Left colon (tissue), 2 donors: Measurements from ENCODE around the gene LYL1. TPM values are rescaled to one million over a fixed set of nuclear protein-coding genes. Genes with fewer than 3 reads are reported as not detected.

Source experiments
- ATAC-seq: fragments of 200-7000 bp; cut with Tn5 transposase; one replicate; pipeline ENCODE4 v1.9.1; 2020; ENCODE audit warnings: mild to moderate bottlenecking, moderate library complexity
- DNase-seq, 2 donors: peaks; one replicate each; pipeline ENCODE4 v3.0.0-alpha.2; 2020
- intact Hi-C, 2 donors: fragments of 100-400 bp; cut with DNase I in 1 of 2; cut with micrococcal nuclease in 1 of 2; formaldehyde crosslinking; loops; one replicate each; pipeline versions ENCODE4 v1.11.2 to v1.14.0; 2022; cut with DNase I, micrococcal nuclease
- total RNA-seq, 2 donors: library from RNA; stranded (reverse); fragmentation: NEBNext Ultra II Directional; extraction: Animal tissue kit (Norgen Biotek cat#: 25700); gene quantifications; one replicate each; pipeline ENCODE4 v1.2.1, GENCODE V29; 2021
- donor health status: DM: no; HTN: no; CAD: no.
- donor health status: DM: yes; HTN: yes; CAD: no.

Gene LYL1
- total RNA-seq, 2 donors from 2014 or later = 2.0 to 4.5 TPM

DNA sequence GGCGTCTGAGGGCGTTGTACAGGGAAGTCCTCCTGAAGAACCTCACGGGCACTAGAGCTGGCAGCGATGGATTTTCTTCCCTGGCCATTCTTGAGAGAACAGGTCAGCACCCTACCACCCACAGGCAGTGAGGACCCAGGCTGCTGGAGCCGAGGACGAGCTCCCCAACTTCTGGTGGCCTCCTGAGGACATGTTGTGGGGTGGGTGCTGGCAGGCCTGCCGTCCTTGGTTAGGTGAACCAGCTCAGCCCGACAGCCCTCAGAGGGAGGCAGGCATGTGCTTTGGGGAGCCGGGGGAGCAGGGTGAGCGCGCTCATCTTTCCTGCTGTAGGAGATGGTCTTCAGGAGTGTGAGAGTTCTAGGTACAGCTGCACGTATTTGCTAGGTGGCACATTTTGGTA, 15.4 kb downstream of the LYL1 start:
- ATAC-seq (no peak), DNase-seq (no peak)
- intact Hi-C loops = no loop called here

DNA sequence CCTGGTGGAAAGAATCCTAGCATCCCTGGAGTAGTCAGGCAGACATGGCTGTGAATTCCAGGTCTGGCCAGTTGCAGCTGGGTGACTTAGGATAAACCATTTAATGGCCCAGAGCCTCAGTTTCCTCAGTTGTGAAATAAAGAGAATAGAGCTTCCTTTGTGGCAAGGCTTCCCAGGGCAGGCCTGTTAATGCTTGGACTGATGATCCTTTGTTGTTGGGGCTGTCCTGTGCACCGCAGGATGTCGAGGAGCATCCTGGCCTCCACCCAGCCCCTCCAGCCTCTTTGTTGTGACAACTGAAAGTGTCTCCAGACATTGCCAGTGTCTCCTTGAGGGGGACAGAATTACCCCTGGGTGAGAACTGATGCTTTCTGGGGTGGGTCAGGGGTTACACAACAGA, 16.3 kb downstream of the LYL1 start:
- no peak for DNase-seq
- no peak for ATAC-seq
- intact Hi-C loops = no loop called here

DNA sequence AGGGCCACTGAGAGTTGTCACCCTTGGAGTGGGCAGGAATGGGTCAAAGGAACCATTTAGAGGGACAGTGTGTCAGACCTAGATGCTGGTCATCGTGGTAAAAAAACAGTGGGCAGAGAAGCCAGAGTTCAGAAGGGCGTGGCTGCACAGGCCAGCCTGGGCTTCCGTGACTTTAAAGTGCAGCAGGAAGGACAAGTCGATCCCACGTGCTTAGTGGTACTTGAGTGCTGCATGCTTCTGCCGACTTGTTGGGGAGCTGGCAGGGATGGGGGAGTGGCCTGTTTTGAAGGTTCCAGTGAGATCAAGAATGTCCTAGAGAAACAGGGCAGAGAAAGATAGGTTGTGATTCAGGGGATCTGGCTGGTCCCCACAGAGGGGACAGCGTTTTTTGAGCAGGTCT, 17.0 kb downstream of the LYL1 start:
- intact Hi-C loops = no loop called here
- DNase-seq = no peak
- peak; percentile 67 for ATAC-seq

DNA sequence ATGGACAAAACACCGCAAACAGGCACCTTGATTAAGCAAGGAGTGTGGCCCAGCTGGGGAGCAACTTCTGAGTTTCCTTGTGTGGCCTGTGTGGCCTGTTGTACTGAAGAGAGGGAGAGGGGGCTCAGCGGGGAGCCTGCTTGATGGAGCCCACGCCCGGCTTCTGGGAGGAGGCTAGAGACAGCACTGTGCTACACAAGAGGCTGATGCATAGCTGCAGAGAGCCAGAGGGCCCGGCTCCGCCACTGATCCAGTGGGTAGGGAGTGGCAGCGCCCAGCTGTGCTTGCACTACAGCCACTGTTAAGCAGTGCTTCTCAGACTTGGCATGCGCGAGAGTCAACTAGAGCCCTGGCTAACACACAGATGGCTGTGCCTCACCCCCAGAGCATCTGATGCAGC, 19.0 kb downstream of the LYL1 start:
- ATAC-seq (no peak), DNase-seq (no peak)
- intact Hi-C loops = no loop called here

DNA sequence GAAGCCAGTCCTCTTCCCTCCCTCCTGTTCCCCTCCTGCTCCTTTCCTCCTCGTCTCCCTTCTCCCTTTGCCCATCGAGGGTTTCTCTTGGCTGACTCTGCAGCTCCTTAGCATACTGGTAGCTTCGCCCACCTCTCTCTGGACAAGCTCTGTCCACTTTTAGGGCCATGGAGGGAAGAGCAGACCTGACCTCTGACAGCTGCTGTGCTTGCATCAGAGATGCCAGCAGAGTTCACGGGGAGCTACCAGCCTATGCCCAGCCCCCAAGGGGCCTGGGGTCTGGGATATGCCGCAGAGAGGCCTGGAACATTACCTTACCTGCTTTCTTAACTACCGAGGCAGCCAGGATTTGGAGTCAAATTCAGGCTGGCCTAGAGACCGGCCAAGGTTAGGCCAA, 19.7 kb downstream of the LYL1 start:
- DNase-seq = no peak
- no peak for ATAC-seq
- intact Hi-C loops = no loop called here

DNA sequence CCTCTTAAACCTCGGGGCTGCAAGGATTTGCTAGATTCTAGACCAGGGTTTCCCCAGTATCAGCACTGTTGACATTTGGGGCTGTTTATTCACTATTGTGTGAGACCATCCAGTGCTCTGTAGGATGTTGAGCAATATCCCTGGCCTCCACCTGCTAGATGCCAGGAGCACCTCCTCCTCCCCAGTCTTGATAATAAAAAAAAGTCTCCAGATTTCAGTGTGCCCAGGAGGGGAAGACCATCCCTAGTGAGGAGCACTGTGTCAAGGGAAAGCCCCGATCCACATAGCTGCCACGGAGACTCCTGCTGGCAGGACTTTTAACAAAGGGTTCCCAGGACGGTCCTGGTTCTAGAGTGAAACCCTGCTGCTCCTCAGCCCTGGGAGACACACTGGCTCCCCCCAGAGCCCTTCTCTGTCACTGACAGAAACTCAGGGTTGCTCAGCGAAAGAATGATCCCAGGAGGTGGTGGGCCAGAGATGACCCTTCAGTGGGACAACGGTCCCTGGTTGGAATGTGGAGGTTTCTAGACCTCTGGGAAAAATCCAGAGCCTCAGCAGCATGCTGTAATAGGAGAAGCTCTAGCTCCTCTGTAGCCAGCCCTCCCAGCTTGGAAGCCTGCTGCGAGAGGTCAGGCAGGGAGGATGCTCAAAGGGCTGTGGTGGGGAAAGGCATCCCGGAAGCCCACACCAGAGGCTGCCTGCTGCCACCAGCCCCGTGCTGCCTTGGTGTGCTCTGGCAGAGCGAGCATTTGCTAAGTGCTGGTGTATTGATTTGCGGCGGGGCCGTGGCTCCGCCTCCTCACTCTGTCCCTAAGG, 20.3 kb downstream of the LYL1 start:
- ATAC-seq (no peak), DNase-seq (no peak)
- intact Hi-C loops = no loop called here

DNA sequence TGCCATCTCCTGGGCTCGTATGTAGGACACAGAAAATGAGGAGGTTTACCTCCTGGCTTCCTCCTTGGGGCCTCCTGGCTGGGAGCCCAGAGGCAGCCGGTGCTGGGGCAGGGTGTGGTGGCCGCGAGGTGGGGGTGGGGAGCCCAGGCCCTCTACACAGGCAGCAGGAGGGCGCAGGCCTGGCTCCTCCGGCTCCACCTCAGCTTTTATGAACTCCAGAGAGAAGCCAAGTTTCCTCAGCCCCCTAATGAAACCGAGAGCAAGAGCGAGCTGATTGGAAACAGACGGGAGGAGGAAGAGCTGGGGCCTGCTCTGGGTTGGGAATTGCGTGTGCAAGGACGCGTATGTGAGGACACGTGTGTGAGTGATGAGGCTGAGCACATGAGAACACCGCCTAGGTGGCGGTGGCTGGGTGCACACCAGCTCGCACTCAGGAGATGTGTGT, 23.1 kb downstream of the LYL1 start:
- peak; percentile 84 to 85 for DNase-seq
- intact Hi-C loops = no loop called here
- peak; percentile 91 for ATAC-seq

DNA sequence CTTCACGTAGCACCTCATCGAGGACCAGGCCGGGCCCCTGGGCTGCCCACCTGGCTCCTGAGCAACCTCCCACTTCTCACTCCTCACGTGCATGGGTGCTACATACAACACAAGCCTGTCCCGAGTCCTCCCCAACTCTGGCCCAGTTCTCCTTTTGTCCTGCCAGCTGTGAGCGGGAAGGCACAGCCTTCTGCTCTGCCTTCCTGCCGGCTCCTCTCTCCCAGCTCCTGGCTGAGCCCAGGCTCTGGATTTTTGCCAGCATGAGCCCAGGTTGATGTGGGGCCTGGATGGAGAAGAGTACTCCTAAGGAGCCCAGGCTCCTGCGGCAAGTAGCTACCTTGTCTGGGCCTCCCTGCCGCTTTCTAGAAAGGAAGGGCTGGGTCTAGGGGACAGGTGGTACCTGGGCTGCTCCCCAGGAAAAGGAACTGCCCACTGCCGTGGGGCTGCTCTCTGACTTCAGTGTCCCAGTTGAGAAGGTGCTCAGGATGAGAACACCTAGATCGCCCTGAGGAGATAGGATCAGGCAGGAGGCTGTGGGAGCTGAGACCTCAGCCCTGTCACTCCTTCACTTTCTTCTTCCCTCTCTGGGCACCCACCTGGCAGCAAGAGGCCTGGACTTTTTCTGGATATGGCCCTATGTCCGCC, 23.6 kb downstream of the LYL1 start:
- peak; percentile 41 for ATAC-seq
- peak in 1 of 2 donors; percentile 58 for DNase-seq
- intact Hi-C loops = no loop called here

DNA sequence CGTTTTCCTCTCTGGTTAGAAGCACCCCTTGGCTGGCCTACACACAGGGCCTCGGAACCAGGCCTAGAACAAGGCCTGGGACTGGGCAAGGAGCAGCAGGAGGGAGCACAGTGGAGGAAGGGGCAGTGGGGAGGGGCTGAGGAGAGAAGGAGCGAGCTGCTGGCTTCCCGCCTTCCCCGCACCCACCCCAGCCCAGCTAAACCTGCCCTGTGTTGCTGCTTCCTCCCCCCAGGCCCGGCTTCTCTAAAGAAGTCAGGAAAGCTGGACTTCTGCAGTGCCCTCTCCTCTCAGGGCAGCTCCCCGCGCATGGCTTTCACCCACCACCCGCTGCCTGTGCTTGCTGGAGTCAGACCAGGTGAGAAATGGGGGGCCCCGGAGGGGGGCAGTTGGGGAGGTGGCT, 24.3 kb downstream of the LYL1 start:
- ATAC-seq (peak; percentile 1), DNase-seq (peak in 1 of 2 donors; percentile 18)
- intact Hi-C loops = no loop called here

DNA sequence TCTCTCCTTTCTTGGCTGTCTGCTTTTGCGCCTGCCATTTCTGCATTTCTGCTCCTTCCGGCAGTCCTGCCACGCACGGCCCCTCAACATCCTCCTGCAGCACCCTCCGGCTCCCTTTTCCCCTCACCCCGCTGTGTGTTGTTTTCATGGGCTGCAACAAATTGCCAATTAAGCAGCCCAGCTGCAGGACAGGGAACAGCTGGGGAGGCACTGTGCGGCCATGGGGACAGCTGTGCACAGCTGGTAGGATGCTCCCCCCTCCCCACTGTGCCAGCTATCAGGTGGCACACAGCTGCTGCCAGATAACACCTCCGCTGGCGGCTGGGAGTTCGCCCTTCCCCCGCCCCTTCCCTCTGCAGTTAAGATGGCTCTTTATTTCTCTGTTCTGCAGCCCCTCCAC, 25.4 kb downstream of the LYL1 start:
- DNase-seq (no peak), ATAC-seq (no peak)
- intact Hi-C loops = no loop called here

DNA sequence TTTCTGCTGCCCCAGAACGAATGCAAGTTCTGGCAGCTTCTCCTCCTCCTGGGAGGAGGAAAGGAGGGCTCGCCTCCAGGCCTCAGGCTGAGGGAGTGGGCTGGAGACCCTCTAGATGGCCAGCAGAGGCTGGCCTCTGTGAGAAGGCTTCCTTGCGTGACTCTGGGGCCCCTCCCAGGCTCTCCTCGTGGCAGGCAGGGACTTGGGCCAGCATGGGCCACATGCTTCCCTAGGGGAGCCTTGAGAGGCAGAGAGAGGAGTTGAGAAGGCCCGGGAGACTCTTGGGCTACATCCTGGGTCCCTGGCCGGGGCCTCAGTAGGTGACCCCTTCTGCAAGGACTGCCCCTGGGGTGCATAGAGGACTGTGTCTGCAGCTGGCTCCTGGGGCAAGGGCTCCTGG, 25.9 kb downstream of the LYL1 start:
- intact Hi-C loops = no loop called here
- DNase-seq (no peak), ATAC-seq (no peak)

DNA sequence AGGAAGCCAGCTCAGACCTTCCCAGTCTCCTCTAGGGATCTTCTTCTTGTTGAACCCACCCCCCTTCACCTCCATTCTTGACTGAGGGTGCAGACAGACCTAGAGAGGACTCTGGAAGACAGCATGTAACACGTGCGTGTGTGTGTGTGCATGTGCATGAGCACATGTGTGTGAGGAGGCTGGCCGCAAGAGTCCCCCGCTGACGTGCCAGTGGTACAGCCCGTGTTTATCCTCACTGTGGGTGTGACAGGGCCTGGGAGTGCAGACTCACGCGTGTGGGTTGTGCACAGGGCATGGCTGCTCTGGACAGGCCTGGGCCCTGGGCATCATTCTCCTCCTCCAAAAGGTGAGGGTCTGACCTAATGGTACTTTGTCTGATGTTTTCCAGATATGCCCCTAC, 26.3 kb downstream of the LYL1 start:
- ATAC-seq (no peak), DNase-seq (no peak)
- intact Hi-C loops = no loop called here

DNA sequence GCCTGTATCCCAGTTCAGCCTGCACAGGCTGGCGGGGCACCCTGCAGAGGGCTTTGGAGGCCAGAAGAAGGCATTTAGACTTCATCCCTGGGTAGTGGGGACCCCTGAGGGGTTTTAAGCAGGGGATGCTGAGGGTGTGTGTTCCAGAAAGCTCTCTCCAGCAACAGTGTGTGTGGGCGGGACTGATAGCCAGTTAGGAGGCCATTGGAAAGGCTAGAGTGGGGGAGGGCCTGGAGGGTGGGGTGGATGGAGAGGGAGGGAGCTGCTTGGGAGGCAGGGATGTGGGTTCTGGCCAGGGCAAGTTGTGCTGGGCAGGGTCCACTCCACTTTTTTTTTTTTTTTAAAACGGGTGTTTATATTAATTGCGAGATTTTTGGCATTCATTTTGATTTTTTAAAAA, 28.3 kb downstream of the LYL1 start:
- intact Hi-C loops = no loop called here
- DNase-seq (no peak), ATAC-seq (no peak)

DNA sequence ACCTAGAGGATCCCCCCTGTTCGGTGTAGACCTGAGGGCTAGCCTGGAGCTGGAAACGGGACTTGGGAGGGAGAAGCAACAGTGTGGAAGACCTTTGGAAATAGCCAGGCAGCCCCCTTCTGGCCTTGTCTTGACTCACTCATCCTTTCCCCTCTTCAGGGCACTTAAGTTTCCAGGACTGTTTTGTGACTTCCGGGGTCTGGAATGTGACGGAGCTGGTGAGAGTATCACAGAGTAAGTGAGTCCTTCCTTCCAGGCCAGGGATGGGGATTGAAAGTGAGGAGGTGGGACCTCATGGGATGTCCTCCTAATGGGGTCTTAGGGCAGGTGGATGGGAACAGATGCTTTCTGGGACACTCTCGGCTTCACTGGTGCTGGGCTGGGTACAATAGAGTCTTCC, 29.4 kb downstream of the LYL1 start:
- ATAC-seq = no peak
- intact Hi-C loops = no loop called here
- DNase-seq = no peak

DNA sequence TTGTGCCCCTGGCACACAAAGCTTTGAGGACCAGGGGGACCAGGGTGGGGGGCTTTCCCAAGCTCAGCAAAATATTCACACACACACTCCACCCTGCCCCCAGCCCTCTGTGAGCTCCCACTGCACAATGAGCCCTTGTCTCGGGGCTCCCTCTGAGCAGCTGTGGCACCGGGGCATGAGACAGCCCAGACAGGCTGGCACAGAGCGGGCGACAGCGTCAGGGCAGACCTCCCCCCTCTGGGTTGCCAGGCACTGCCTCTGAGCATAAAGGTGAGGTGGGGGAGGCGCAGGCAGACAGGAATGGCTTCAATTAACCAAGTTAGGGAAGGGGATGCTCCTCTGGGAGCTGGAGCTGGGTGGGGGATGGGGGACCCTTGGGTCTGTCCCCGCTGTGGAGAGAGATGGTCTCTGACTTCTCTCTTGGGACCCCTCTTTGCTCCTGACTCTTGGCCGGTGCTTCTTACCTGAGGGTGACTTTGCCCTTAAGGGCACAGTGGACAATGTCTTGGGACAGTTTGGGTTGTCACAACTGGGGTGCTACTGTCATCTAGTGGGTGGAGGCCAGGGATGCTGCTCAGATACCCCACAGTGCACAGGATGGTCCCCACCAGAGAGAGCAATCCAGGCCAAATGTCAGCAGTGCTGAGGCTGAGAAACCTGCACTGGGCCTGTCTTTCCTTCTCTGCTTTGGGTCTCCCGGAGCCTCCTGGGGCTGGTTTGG, 30.3 kb downstream of the LYL1 start:
- no peak for ATAC-seq
- intact Hi-C loops = no loop called here
- DNase-seq = no peak

DNA sequence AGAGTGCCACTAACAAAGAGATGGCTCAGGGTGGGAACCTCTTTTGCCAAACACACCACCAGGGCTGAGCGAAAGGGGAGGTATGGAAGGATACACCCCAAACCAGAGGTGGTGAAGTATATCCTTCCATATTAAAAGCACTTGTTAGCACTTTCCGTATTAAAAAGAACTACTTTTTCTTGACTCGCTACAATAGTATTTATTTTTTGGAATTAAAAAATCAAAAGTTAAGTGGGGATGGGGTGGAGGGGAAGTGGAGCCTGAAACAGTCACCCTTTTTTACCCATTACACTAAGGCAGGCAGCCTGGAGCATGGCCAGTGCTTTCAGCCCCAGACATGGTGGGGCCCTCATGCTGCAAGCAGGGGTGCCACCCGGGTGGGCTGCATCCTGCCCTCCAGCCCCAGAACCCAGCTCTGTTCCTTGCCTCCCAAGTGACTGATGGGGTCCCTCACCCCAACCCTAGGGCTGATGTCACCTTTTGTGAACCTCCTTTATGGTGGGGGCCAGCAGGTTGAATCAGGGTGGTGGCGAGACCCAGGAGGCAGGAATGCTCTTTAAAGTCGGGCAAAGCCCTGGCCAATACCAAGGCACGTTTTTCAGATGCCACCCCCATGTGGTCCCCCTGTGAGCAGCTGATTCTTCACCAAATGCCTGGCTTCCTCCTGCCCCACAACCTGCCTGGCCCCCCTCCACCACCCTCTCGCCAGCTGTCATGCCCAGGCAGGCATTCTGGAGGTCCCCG, 31.0 kb downstream of the LYL1 start:
- intact Hi-C loops = no loop called here
- no peak for ATAC-seq

DNA sequence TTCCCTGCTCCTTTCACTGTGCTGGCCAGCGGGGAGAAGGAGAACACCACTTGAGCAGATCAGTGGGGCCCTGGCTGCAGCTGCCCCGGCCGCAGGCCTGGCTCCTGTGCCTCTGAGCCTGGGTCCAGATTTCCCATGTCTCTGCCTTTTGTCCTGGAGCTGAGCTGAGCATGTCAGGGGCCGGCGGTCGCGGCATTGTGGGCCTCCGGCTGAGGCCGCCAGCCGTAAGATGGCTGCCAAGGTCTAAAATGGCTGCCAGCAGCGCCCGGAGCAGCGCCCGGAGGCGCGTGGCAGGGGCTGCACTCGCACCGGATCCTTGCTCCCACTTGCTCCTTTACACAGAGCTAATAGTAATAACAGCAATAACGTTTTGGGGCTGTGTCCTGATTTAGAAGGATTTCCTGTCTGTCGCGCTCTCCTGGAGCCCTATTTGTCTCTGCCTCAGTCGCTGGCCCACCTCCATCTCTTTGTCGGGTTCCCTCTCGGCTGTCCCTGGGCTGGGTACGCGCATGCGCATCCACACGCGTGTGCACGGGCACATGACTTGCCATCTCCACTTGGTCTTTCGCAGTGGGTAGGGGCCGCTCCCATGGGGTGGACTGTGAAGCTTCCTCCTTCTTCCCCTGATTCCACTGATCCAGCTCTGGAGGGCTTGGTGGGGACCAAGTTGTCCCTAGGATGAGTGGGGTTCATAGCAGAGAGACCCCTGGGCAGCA, 32.1 kb downstream of the LYL1 start:
- ATAC-seq = no peak
- intact Hi-C loops = no loop called here
- no peak for DNase-seq

More for the DNA sequence above, 31.0 kb downstream of the LYL1 start:
- DNase-seq = no peak

DNA sequence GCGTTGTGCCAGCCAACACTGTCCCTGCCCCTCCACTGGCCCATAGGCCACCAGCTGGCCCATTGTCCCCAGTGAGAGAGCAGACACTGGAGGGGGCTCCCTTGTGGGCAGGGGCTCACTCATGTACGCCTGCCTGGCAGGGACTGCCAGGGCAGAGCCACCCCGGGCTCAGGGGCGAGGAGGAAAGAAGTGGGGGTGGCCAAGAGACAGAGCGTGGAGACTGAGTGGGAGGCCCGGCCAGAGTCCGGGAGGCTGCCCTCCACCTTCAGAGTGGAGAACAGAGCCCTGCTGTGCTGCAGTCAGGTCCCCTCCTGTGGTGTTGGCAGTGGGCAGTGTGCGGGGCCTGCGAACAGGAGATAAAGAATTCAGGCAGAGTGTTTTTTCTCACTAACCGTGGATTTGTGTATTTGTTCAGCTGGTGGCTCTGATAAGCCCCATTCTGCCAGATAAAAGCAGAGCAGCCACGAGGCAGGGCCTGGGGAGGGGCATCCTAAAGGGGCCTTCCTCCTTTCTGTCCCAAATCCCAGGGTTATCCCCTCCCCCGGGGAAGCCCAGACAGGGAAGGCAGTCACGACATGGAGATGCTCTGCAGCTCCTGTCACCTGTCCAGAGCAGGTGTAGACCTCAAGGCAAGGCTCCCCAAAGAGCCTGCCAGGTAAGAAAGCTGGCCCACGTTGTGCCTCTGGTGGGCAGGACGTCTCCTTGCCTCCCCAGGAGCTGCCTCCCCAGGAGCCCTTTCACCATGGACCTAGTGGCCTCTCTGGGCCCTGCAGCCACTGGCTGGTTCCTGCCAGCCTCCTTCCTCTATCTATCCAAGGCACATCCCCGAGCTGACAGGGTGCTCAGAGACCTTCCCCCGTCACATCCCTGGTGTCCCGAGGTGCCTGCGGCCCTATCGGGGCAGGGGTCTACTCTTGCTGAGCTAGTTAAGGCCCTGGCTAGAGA, 33.0 kb downstream of the LYL1 start:
- ATAC-seq (no peak), DNase-seq (no peak)
- intact Hi-C loops = no loop called here
